Measurements from ENCODE around the gene TUBA3E.
"Not testable (repeated sequence)": the region's sequence is repeated elsewhere in the genome, so short reads cannot be mapped to it uniquely, and the experiment has no call there.

Gene TUBA3E

GRCh38 chr2:130190237-130190636 is 8.0 kb downstream of the TUBA3E start:
- DNase-seq: no peak

GRCh38 chr2:130188958-130189357 is 9.3 kb downstream of the TUBA3E start:
- not testable (repeated sequence) for DNase-seq

GRCh38 chr2:130187859-130188792 is 10.1 kb downstream of the TUBA3E start:
- not testable (repeated sequence) for DNase-seq

- DNase-seq: no peak
These were observed 11.0 kb downstream of the TUBA3E start for GRCh38 chr2:130187268-130187667.

GRCh38 chr2:130186391-130186790 is 11.8 kb downstream of the TUBA3E start:
- DNase-seq: no peak

GRCh38 chr2:130185896-130186295 is 12.3 kb downstream of the TUBA3E start:
- DNase-seq: no peak

GRCh38 chr2:130185436-130185835 is 12.8 kb downstream of the TUBA3E start:
- DNase-seq: no peak

- DNase-seq: no peak
These were observed 14.5 kb downstream of the TUBA3E start for GRCh38 chr2:130183512-130184373.

GRCh38 chr2:130182826-130183511 is 15.3 kb downstream of the TUBA3E start:
- DNase-seq: not testable (repeated sequence)

- DNase-seq: peak; percentile 89
These were observed 16.2 kb downstream of the TUBA3E start, which contains the start of gene MZT2B for GRCh38 chr2:130181880-130182682. TSS of gene MZT2B (plus strand) at chr2:130182262. CDS start at chr2:130182283, 21 bp downstream.

- DNase-seq: peak; percentile 99
These were observed 16.8 kb downstream of the TUBA3E start, which contains the start of gene SMPD4 for GRCh38 chr2:130181325-130181879. TSS of gene SMPD4 (minus strand) at chr2:130181602. CDS start at chr2:130176592, 5,010 bp downstream.

- DNase-seq: not testable (repeated sequence)
These were observed 17.6 kb downstream of the TUBA3E start for GRCh38 chr2:130180404-130181324.

- DNase-seq: not testable (repeated sequence)
These were observed 23.4 kb downstream of the TUBA3E start for GRCh38 chr2:130174866-130175265.

- no peak for DNase-seq
These were observed 28.3 kb downstream of the TUBA3E start for GRCh38 chr2:130169896-130170295.

GRCh38 chr2:130169163-130169562 is 29.1 kb downstream of the TUBA3E start:
- not testable (repeated sequence) for DNase-seq

GRCh38 chr2:130166611-130167010 is 31.6 kb downstream of the TUBA3E start:
- DNase-seq: not testable (repeated sequence)

- DNase-seq: no peak
These were observed 32.8 kb downstream of the TUBA3E start for GRCh38 chr2:130165293-130166016.

GRCh38 chr2:130162968-130163367 is 35.3 kb downstream of the TUBA3E start:
- no peak for DNase-seq

GRCh38 chr2:130162486-130162885 is 35.8 kb downstream of the TUBA3E start:
- not testable (repeated sequence) for DNase-seq

Data from activated CD8-positive, alpha-beta memory T cell treated with anti-CD3 and anti-CD28 coated beads, Interleukin-2, amount 50 U/mL, for 4 hours (primary cell).